C4-2B (cell line): ENCODE data around the gene CCDC107.

Source experiments
- H3K27ac ChIP-seq: fragments of 450-650 bp; 2 replicates; pipeline ENCODE4 v1.5.1; 2017
- CTCF ChIP-seq: fragments of 450-650 bp; conservative IDR thresholded peaks from 2 replicates; pipeline ENCODE4 v1.5.1; 2017; ENCODE audit warnings: mild to moderate bottlenecking
- ZFX ChIP-seq: fragments of 450-650 bp; IDR thresholded peaks from 2 replicates; pipeline ENCODE4 v1.6.1; 2017

The CCDC107 gene

GRCh38 chr9:35691757-35692301 is 33.7 kb downstream of the CCDC107 start:
- H3K27ac ChIP-seq, result no peak overlapping the region
- TF ChIP-seq CTCF (no peak), ZFX (no peak)

GRCh38 chr9:35695943-35696401 is 37.9 kb downstream of the CCDC107 start:
- TF ChIP-seq CTCF (no peak), ZFX (no peak)
- no peak overlapping the region for H3K27ac ChIP-seq

GRCh38 chr9:35696520-35697215 is 38.6 kb downstream of the CCDC107 start:
- no peak overlapping the region for H3K27ac ChIP-seq
- TF ChIP-seq CTCF (peak; percentile 98), ZFX (no peak)

GRCh38 chr9:35697486-35697885 is 39.4 kb downstream of the CCDC107 start:
- TF ChIP-seq ZFX, result no peak
- no peak for TF ChIP-seq CTCF
- H3K27ac ChIP-seq, result no peak overlapping the region

- no peak overlapping the region for H3K27ac ChIP-seq
- TF ChIP-seq CTCF (no peak), ZFX (no peak)
Observed at GRCh38 chr9:35698231-35698630, 40.1 kb downstream of the CCDC107 start.

GRCh38 chr9:35700031-35700430 is 41.9 kb downstream of the CCDC107 start:
- TF ChIP-seq ZFX (no peak), CTCF (no peak)
- H3K27ac ChIP-seq, result no peak overlapping the region

GRCh38 chr9:35700942-35701341 is 42.9 kb downstream of the CCDC107 start:
- TF ChIP-seq ZFX, result no peak
- no peak for TF ChIP-seq CTCF

More at GRCh38 chr9:35700942-35701341, 42.9 kb downstream of the CCDC107 start:
- no peak overlapping the region for H3K27ac ChIP-seq
